ENCODE data around the gene ZNF324. TPM values are rescaled to one million over a fixed set of nuclear protein-coding genes. Genes with fewer than 3 reads are reported as not detected.
"Not testable (repeated sequence)": the region's sequence is repeated elsewhere in the genome, so short reads cannot be mapped to it uniquely, and the experiment has no call there.

ZNF324 gene
- total RNA-seq, 2 experiments from 2014 or later, result 12.8 to 13.7 TPM

- Mint-ChIP-seq H3K4me1 (peaks cover 15% of the 10 kb centered on the region), H3K9me3 (no peaks in the 10 kb centered on the region), H3K4me3 (no peak overlapping the region), H3K36me3 (peaks cover 2% of the 10 kb centered on the region), H3K27me3 (no peaks in the 10 kb centered on the region), H3K27ac (peak overlapping the region; percentile 26)
- DNase-seq, result no peak
These were observed 12.4 kb downstream of the ZNF324 start for GRCh38 chr19:58479303-58479702.

- no peaks in the 10 kb centered on the region for H3K27me3 Mint-ChIP-seq
- no peak overlapping the region for H3K27ac Mint-ChIP-seq
- peaks cover 10% of the 10 kb centered on the region for H3K4me1 Mint-ChIP-seq
- DNase-seq, result no peak
- no peak overlapping the region for H3K4me3 Mint-ChIP-seq
- no peaks in the 10 kb centered on the region for H3K9me3 Mint-ChIP-seq
- H3K36me3 Mint-ChIP-seq, result peaks cover 2% of the 10 kb centered on the region
These were observed 13.0 kb downstream of the ZNF324 start for GRCh38 chr19:58479736-58480480.

- Mint-ChIP-seq H3K27ac (no peak overlapping the region), H3K36me3 (peaks cover 2% of the 10 kb centered on the region), H3K27me3 (no peaks in the 10 kb centered on the region), H3K4me1 (peaks cover 6% of the 10 kb centered on the region), H3K9me3 (no peaks in the 10 kb centered on the region), H3K4me3 (no peak overlapping the region)
- no peak for DNase-seq
These were observed 13.6 kb downstream of the ZNF324 start for GRCh38 chr19:58480481-58480830.

- Mint-ChIP-seq H3K4me3 (no peak overlapping the region), H3K36me3 (peaks cover 2% of the 10 kb centered on the region), H3K4me1 (peaks cover 6% of the 10 kb centered on the region), H3K27me3 (no peaks in the 10 kb centered on the region), H3K9me3 (no peaks in the 10 kb centered on the region), H3K27ac (no peak overlapping the region)
- no peak for DNase-seq
These were observed 14.0 kb downstream of the ZNF324 start for GRCh38 chr19:58480831-58481230.

GRCh38 chr19:58482372-58482771 lies 15.5 kb downstream of the ZNF324 start:
- no peaks in the 10 kb centered on the region for H3K27me3 Mint-ChIP-seq
- no peak overlapping the region for H3K27ac Mint-ChIP-seq
- DNase-seq, result no peak
- H3K4me1 Mint-ChIP-seq, result peaks cover 1% of the 10 kb centered on the region
- no peak overlapping the region for H3K4me3 Mint-ChIP-seq
- H3K9me3 Mint-ChIP-seq, result no peaks in the 10 kb centered on the region
- peaks cover 2% of the 10 kb centered on the region for H3K36me3 Mint-ChIP-seq

- no peak for DNase-seq
- Mint-ChIP-seq H3K27ac (no peak overlapping the region), H3K27me3 (no peaks in the 10 kb centered on the region), H3K36me3 (peaks cover 2% of the 10 kb centered on the region), H3K4me1 (peaks cover under 1% of the 10 kb centered on the region), H3K4me3 (no peak overlapping the region), H3K9me3 (no peaks in the 10 kb centered on the region)
These were observed 16.9 kb downstream of the ZNF324 start for GRCh38 chr19:58483776-58484175.

GRCh38 chr19:58484349-58484748 lies 17.5 kb downstream of the ZNF324 start:
- DNase-seq, H3K4me1 Mint-ChIP-seq, H3K9me3 Mint-ChIP-seq, H3K36me3 Mint-ChIP-seq, H3K27me3 Mint-ChIP-seq, H3K27ac Mint-ChIP-seq, H3K4me3 Mint-ChIP-seq: not testable (repeated sequence)

- Mint-ChIP-seq H3K36me3 (peaks cover 1% of the 10 kb centered on the region), H3K27me3 (no peaks in the 10 kb centered on the region), H3K27ac (no peak overlapping the region), H3K4me1 (peaks cover 8% of the 10 kb centered on the region), H3K9me3 (no peaks in the 10 kb centered on the region), H3K4me3 (no peak overlapping the region)
- no peak for DNase-seq
These were observed 24.5 kb downstream of the ZNF324 start for GRCh38 chr19:58491393-58491792.

GRCh38 chr19:58492265-58492664 lies 25.4 kb downstream of the ZNF324 start:
- no peak overlapping the region for H3K4me3 Mint-ChIP-seq
- no peak overlapping the region for H3K27ac Mint-ChIP-seq
- H3K36me3 Mint-ChIP-seq, result peaks cover 1% of the 10 kb centered on the region
- DNase-seq, result no peak
- H3K4me1 Mint-ChIP-seq, result peaks cover 8% of the 10 kb centered on the region
- H3K9me3 Mint-ChIP-seq, result no peaks in the 10 kb centered on the region
- H3K27me3 Mint-ChIP-seq, result no peaks in the 10 kb centered on the region

GRCh38 chr19:58497634-58498170 lies 30.8 kb downstream of the ZNF324 start:
- H3K27ac Mint-ChIP-seq, result no peak overlapping the region
- no peak for DNase-seq
- H3K4me3 Mint-ChIP-seq, result peak overlapping the region; percentile 95
- no peaks in the 10 kb centered on the region for H3K27me3 Mint-ChIP-seq
- peaks cover 3% of the 10 kb centered on the region for H3K9me3 Mint-ChIP-seq
- peaks cover 9% of the 10 kb centered on the region for H3K36me3 Mint-ChIP-seq
- H3K4me1 Mint-ChIP-seq, result peaks cover 18% of the 10 kb centered on the region

GRCh38 chr19:58498316-58499020 lies 31.6 kb downstream of the ZNF324 start:
- no peak for DNase-seq
- peak overlapping the region; percentile 96 for H3K27ac Mint-ChIP-seq
- H3K27me3 Mint-ChIP-seq, result no peaks in the 10 kb centered on the region
- peaks cover 6% of the 10 kb centered on the region for H3K9me3 Mint-ChIP-seq
- H3K4me1 Mint-ChIP-seq, result peaks cover 18% of the 10 kb centered on the region
- peak overlapping the region; percentile 95 for H3K4me3 Mint-ChIP-seq
- peaks cover 9% of the 10 kb centered on the region for H3K36me3 Mint-ChIP-seq

- H3K4me1 Mint-ChIP-seq, result peaks cover 18% of the 10 kb centered on the region
- peak overlapping the region; percentile 95 for H3K4me3 Mint-ChIP-seq
- peaks cover 9% of the 10 kb centered on the region for H3K36me3 Mint-ChIP-seq
- H3K27ac Mint-ChIP-seq, result peak overlapping the region; percentile 96
- peak; percentile 99 for DNase-seq
- no peaks in the 10 kb centered on the region for H3K27me3 Mint-ChIP-seq
- H3K9me3 Mint-ChIP-seq, result peaks cover 8% of the 10 kb centered on the region
These were observed 32.4 kb downstream of the ZNF324 start for GRCh38 chr19:58499021-58499927.

- no peak overlapping the region for H3K27ac Mint-ChIP-seq
These were observed 33.4 kb downstream of the ZNF324 start for GRCh38 chr19:58500242-58500641.

GRCh38 chr19:58507602-58508223 lies 40.8 kb downstream of the ZNF324 start:
- H3K27ac Mint-ChIP-seq, H3K27me3 Mint-ChIP-seq, H3K4me1 Mint-ChIP-seq, H3K4me3 Mint-ChIP-seq, DNase-seq: not testable (repeated sequence)
- Mint-ChIP-seq H3K36me3 (peaks cover 13% of the 10 kb centered on the region), H3K9me3 (peaks cover 14% of the 10 kb centered on the region)

More at GRCh38 chr19:58500242-58500641, 33.4 kb downstream of the ZNF324 start:
- H3K36me3 Mint-ChIP-seq, result peaks cover 9% of the 10 kb centered on the region
- peak overlapping the region; percentile 95 for H3K4me3 Mint-ChIP-seq
- peaks cover 8% of the 10 kb centered on the region for H3K9me3 Mint-ChIP-seq
- DNase-seq, result no peak
- H3K27me3 Mint-ChIP-seq, result no peaks in the 10 kb centered on the region
- peaks cover 18% of the 10 kb centered on the region for H3K4me1 Mint-ChIP-seq
